C4-2B (cell line): ENCODE data around the gene SLIT3.

Experiments used
- CTCF ChIP-seq: fragments of 450-650 bp; conservative IDR thresholded peaks from 2 replicates; pipeline ENCODE4 v1.5.1; 2017; ENCODE audit warnings: mild to moderate bottlenecking
- ZFX ChIP-seq: fragments of 450-650 bp; IDR thresholded peaks from 2 replicates; pipeline ENCODE4 v1.6.1; 2017

- TF ChIP-seq CTCF (no peak), ZFX (no peak)
Measured at GRCh38 chr5:168637793-168638192, 663.1 kb downstream of the SLIT3 start.
